Brain microvascular endothelial cell (primary cell): Measurements from ENCODE around the gene FRYL.

Source experiments
- DNase-seq: peaks from one replicate; pipeline ENCODE4 v3.0.0-alpha.2; 2020
- H3K27ac ChIP-seq: fragments of 250-450 bp; sonication (Bioruptor Pico); 2 replicates; pipeline ENCODE4 v1.5.1; 2020; ENCODE audit warnings: mild to moderate bottlenecking, moderate library complexity
- H3K27me3 ChIP-seq: fragments of 250-450 bp; sonication (Bioruptor Pico); replicated peaks from 2 replicates; pipeline ENCODE4 v1.5.1; 2020; ENCODE audit warnings: mild to moderate bottlenecking
- H3K36me3 ChIP-seq: fragments of 250-450 bp; sonication (Bioruptor Pico); replicated peaks from 2 replicates; pipeline ENCODE4 v1.5.1; 2020; ENCODE audit warnings: mild to moderate bottlenecking
- H3K4me3 ChIP-seq: 2 replicates; pipeline ENCODE4 v1.5.1; 2011; ENCODE audit warnings: low read depth, mild to moderate bottlenecking, control low read depth, low read length, moderate library complexity
- CTCF ChIP-seq: IDR thresholded peaks from 2 replicates; pipeline ENCODE4 v1.5.1; 2011; ENCODE audit warnings: low read depth, mild to moderate bottlenecking, moderate library complexity, low read length, control low read depth, inconsistent platforms; ENCODE audit errors: missing control alignments
- in situ Hi-C: cut with HindIII; loops from 2 replicates; pipeline ENCODE4 v1.10.0; 2017; ENCODE audit warnings: low sequenced_read_pairs, low pct_ligation_motif_present

FRYL gene

GRCh38 chr4:48604527-48604926 is 175.6 kb downstream of the FRYL start:
- TF ChIP-seq CTCF = no peak
- Histone ChIP-seq H3K4me3 (no peak overlapping the region), H3K36me3 (no peaks in the 10 kb centered on the region), H3K27ac (no peak overlapping the region), H3K27me3 (no peaks in the 10 kb centered on the region)
- DNase-seq = no peak
- in situ Hi-C loops = no loop called here

- in situ Hi-C loops = no loop called here
- no peak overlapping the region for H3K4me3 ChIP-seq
- no peaks in the 10 kb centered on the region for H3K36me3 ChIP-seq
- DNase-seq = no peak
- H3K27me3 ChIP-seq = no peaks in the 10 kb centered on the region
- H3K27ac ChIP-seq = no peak overlapping the region
- no peak for TF ChIP-seq CTCF
These were observed 176.0 kb downstream of the FRYL start for GRCh38 chr4:48604041-48604440.

- H3K36me3 ChIP-seq = no peaks in the 10 kb centered on the region
- no peaks in the 10 kb centered on the region for H3K27me3 ChIP-seq
- H3K4me3 ChIP-seq = no peak overlapping the region
- no peak for TF ChIP-seq CTCF
- in situ Hi-C loops = no loop called here
- H3K27ac ChIP-seq = no peak overlapping the region
- no peak for DNase-seq
These were observed 176.6 kb downstream of the FRYL start for GRCh38 chr4:48603366-48604003.

GRCh38 chr4:48602763-48603162 is 177.3 kb downstream of the FRYL start:
- H3K4me3 ChIP-seq = no peak overlapping the region
- in situ Hi-C loops = no loop called here
- TF ChIP-seq CTCF = no peak

GRCh38 chr4:48602222-48602621 is 177.9 kb downstream of the FRYL start:
- in situ Hi-C loops = no loop called here
- no peak overlapping the region for H3K4me3 ChIP-seq
- H3K27me3 ChIP-seq = no peaks in the 10 kb centered on the region
- peak overlapping the region; percentile 37 for H3K27ac ChIP-seq
- TF ChIP-seq CTCF = no peak
- H3K36me3 ChIP-seq = no peaks in the 10 kb centered on the region
- DNase-seq = peak; percentile 56

More at GRCh38 chr4:48602763-48603162, 177.3 kb downstream of the FRYL start:
- H3K27ac ChIP-seq = peak overlapping the region; percentile 37
- no peaks in the 10 kb centered on the region for H3K27me3 ChIP-seq
- DNase-seq = no peak
- no peaks in the 10 kb centered on the region for H3K36me3 ChIP-seq

GRCh38 chr4:48596336-48596735 is 183.7 kb downstream of the FRYL start:
- DNase-seq = no peak
- H3K36me3 ChIP-seq = no peaks in the 10 kb centered on the region
- H3K27ac ChIP-seq = no peak overlapping the region
- H3K27me3 ChIP-seq = no peaks in the 10 kb centered on the region
- no peak for TF ChIP-seq CTCF
- in situ Hi-C loops = no loop called here
- H3K4me3 ChIP-seq = no peak overlapping the region
